Measurements from ENCODE around the gene RAB34. TPM values are rescaled to one million over a fixed set of nuclear protein-coding genes. Genes with fewer than 3 reads are reported as not detected.

The RAB34 gene
- total and polyA plus RNA-seq, 2 experiments from 2014 or later: 277 to 476 TPM

DNA sequence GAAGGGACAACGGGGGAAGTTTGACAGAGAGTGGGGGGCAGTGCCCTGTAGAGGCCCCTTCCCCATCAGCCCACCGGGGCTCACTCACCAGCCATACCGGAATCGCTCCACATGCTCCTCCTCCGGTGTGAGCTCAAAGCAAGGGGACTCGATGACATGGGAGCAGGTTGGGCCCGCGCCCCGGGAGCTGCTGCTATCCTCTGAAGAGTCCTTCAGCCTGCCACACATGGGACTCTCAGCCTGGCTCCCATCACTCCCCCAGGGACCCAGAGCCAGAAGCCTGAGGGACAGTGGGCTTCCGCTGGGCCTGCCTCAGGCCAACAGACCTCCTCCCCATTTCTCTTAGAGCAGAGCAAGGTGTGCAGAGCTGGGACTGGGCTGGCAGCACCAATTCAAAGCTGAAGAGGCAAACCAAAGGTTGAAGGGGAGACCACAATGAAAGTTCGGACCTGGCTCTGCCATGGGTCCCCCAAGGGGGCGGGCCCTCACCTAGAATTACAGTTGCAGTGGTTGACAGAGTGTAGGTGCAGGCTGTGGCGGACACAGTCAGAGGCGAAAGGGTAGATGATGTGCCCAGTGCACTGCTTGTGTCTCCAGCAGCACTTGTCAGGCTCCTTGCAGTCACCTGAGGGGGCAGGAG is 13.3 kb downstream of the RAB34 start:
- H2AFZ ChIP-seq: no peak overlapping the region
- no peaks in the 10 kb centered on the region for H3K27me3 ChIP-seq (replicated peaks; ENCODE audit: insufficient read depth)
- H3K4me2 ChIP-seq (ENCODE audit: unreplicated experiment): no peak overlapping the region
- H3K4me1 ChIP-seq (ENCODE audit: insufficient read depth): no peaks in the 10 kb centered on the region
- no peak overlapping the region for H3K4me3 ChIP-seq
- WGBS, 2 experiments (ENCODE audit: low coverage in 1 of 2, low lambda C conversion rate in 2 of 2, missing lambda C conversion rate in 2 of 2): 84 to 87% methylated on average over 13 to 14 of the region's 14 CpGs
- peaks cover 8% of the 10 kb centered on the region; the same call in 1 of the 2 replicates for H3K36me3 ChIP-seq (ENCODE audit: low read depth)
- in situ Hi-C loops (cut with MboI): no loop called here
- no peak for DNase-seq
- no peaks in the 10 kb centered on the region for H4K20me1 ChIP-seq (ENCODE audit: insufficient read depth)
- no peaks in the 10 kb centered on the region for H3F3A ChIP-seq (ENCODE audit: insufficient read depth)
- no peak for TF ChIP-seq EZH2 (IDR thresholded peaks at IDR 0.05; ENCODE audit: insufficient read depth, poor library complexity, severe bottlenecking)
- no peak for TF ChIP-seq EZH2phosphoT487 (IDR thresholded peaks at IDR 0.05; ENCODE audit: insufficient read depth, low read depth)
- no peaks in the 10 kb centered on the region for H3K9me2 ChIP-seq (ENCODE audit: insufficient read depth)
- H3K9ac ChIP-seq: no peak overlapping the region
- H3K9me3 ChIP-seq (ENCODE audit: low read depth): no peaks in the 10 kb centered on the region
- H3K27ac ChIP-seq: no peak overlapping the region
- H3K79me2 ChIP-seq (ENCODE audit: insufficient read depth): no peaks in the 10 kb centered on the region

GRCh38 chr17:28703552-28704218 is 14.0 kb downstream of the RAB34 start:
- H3K4me2 ChIP-seq (ENCODE audit: unreplicated experiment): no peak overlapping the region
- no peaks in the 10 kb centered on the region for H3K4me1 ChIP-seq (ENCODE audit: insufficient read depth)
- DNase-seq: no peak
- H3K36me3 ChIP-seq (ENCODE audit: low read depth): peaks cover 8% of the 10 kb centered on the region; the same call in 1 of the 2 replicates
- no peak overlapping the region for H3K9ac ChIP-seq
- no peaks in the 10 kb centered on the region for H3K9me3 ChIP-seq (ENCODE audit: low read depth)
- H3K27ac ChIP-seq: no peak overlapping the region
- no peaks in the 10 kb centered on the region for H3F3A ChIP-seq (ENCODE audit: insufficient read depth)
- H3K9me2 ChIP-seq (ENCODE audit: insufficient read depth): no peaks in the 10 kb centered on the region
- no peaks in the 10 kb centered on the region for H3K79me2 ChIP-seq (ENCODE audit: insufficient read depth)
- no peaks in the 10 kb centered on the region for H4K20me1 ChIP-seq (ENCODE audit: insufficient read depth)
- no peak overlapping the region for H2AFZ ChIP-seq
- in situ Hi-C loops (cut with MboI): no loop called here
- TF ChIP-seq EZH2phosphoT487 (IDR thresholded peaks at IDR 0.05; ENCODE audit: insufficient read depth, low read depth): no peak
- no peak for TF ChIP-seq EZH2 (IDR thresholded peaks at IDR 0.05; ENCODE audit: insufficient read depth, poor library complexity, severe bottlenecking)
- H3K4me3 ChIP-seq: no peak overlapping the region
- WGBS, 2 experiments (ENCODE audit: low coverage in 1 of 2, low lambda C conversion rate in 2 of 2, missing lambda C conversion rate in 2 of 2): 71 to 74% methylated on average over 16 of the region's 16 CpGs
- H3K27me3 ChIP-seq (replicated peaks; ENCODE audit: insufficient read depth): no peaks in the 10 kb centered on the region

DNA sequence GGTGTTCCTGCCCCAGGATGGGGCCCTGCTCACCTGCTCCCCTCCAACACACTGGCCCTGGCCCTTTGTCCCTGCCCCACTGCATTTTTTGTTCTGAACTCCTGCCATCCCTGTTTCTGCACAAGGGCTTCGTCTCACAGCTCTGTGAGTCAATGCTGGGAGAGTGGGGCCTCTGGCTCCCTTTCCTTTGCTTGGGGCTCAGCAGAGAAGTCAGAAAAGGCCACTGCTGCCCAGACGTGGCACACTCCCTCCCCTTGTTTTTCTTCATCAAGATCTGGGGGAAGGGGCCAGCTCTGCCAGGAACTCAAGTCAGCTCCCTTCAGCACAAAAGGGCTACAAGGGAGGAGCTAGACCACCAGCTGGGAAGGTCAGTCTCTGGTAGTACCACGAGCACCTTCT is 14.9 kb downstream of the RAB34 start:
- DNase-seq: no peak
- Histone ChIP-seq H3K27me3 (replicated peaks; ENCODE audit: insufficient read depth) (no peaks in the 10 kb centered on the region), H3K4me3 (no peak overlapping the region), H3K4me1 (ENCODE audit: insufficient read depth) (no peaks in the 10 kb centered on the region), H3K9me2 (ENCODE audit: insufficient read depth) (no peaks in the 10 kb centered on the region), H3K79me2 (ENCODE audit: insufficient read depth) (no peaks in the 10 kb centered on the region), H3K36me3 (ENCODE audit: low read depth) (peaks cover 12% of the 10 kb centered on the region; the same call in 1 of the 2 replicates), H4K20me1 (ENCODE audit: insufficient read depth) (no peaks in the 10 kb centered on the region), H3K9ac (no peak overlapping the region), H2AFZ (no peak overlapping the region), H3K9me3 (ENCODE audit: low read depth) (no peaks in the 10 kb centered on the region), H3F3A (ENCODE audit: insufficient read depth) (no peaks in the 10 kb centered on the region), H3K27ac (no peak overlapping the region), H3K4me2 (ENCODE audit: unreplicated experiment) (no peak overlapping the region)
- TF ChIP-seq EZH2phosphoT487 (IDR thresholded peaks at IDR 0.05; ENCODE audit: insufficient read depth, low read depth): no peak
- TF ChIP-seq EZH2 (IDR thresholded peaks at IDR 0.05; ENCODE audit: insufficient read depth, poor library complexity, severe bottlenecking): no peak
- WGBS, 2 experiments (ENCODE audit: low coverage in 1 of 2, low lambda C conversion rate in 2 of 2, missing lambda C conversion rate in 2 of 2): 57 to 58% methylated on average over 3 of the region's 3 CpGs
- in situ Hi-C loops (cut with MboI): no loop called here

DNA sequence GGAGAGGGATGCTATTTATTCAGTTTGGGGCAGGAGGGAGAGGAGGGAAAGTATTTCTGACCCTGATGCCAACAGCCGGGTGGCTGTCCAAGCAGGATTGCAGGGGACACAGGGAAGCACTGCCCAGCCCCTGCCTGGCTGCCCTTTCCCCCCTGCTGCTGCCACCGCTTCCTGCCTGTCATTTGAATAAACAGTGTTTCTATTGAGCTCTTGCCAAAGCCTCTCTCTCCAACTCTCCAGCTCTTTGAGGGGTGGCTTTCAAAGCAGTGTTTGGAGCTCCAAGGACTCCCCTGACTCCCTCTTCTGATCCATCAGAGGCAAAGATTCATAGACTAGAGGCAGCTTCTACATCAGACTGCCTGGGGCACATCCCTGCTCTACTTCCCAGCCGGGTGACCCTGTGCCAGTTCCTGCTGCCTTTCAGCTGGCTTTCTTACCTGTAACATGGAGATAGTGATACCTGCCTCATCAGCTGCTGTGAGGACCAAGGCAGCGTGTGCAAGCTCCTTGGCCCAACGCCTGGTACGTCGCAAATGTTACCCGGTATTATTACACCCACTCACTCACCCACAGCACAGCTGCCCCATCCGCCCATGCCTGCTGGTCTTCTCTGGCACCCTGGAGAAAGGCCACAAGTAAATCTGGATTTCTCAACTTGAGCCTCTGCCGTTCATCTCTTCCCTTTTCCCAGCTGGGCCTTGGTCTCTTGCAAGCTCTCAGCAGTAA is 15.5 kb downstream of the RAB34 start:
- Histone ChIP-seq H3K27ac (no peak overlapping the region), H3K4me2 (ENCODE audit: unreplicated experiment) (no peak overlapping the region), H3F3A (ENCODE audit: insufficient read depth) (no peaks in the 10 kb centered on the region), H3K4me1 (ENCODE audit: insufficient read depth) (no peaks in the 10 kb centered on the region), H3K4me3 (no peak overlapping the region), H3K9ac (no peak overlapping the region), H3K9me3 (ENCODE audit: low read depth) (no peaks in the 10 kb centered on the region), H3K27me3 (replicated peaks; ENCODE audit: insufficient read depth) (no peaks in the 10 kb centered on the region), H3K9me2 (ENCODE audit: insufficient read depth) (no peaks in the 10 kb centered on the region), H3K36me3 (ENCODE audit: low read depth) (peaks cover 17% of the 10 kb centered on the region; the same call in 1 of the 2 replicates), H2AFZ (no peak overlapping the region), H4K20me1 (ENCODE audit: insufficient read depth) (no peaks in the 10 kb centered on the region), H3K79me2 (ENCODE audit: insufficient read depth) (no peaks in the 10 kb centered on the region)
- TF ChIP-seq EZH2 (IDR thresholded peaks at IDR 0.05; ENCODE audit: insufficient read depth, poor library complexity, severe bottlenecking) (no peak), EZH2phosphoT487 (IDR thresholded peaks at IDR 0.05; ENCODE audit: insufficient read depth, low read depth) (no peak)
- 71 to 76% methylated on average over 10 of the region's 10 CpGs for WGBS, 2 experiments (ENCODE audit: low coverage in 1 of 2, low lambda C conversion rate in 2 of 2, missing lambda C conversion rate in 2 of 2)
- in situ Hi-C loops (cut with MboI): no loop called here
- DNase-seq: no peak
